Spinal cord (tissue), 10 donors: ENCODE data around the gene MPPED2. TPM values are rescaled to one million over a fixed set of nuclear protein-coding genes. Genes with fewer than 3 reads are reported as not detected.
A peak's percentile ranks its signal among the peaks of the same experiment; 100 is the strongest.

Experiments used
- DNase-seq, 6 donors: peaks; one replicate each; pipeline versions ENCODE4 v3.0.0 to v3.0.0-alpha.2; 2013 to 2015; ENCODE audit warnings: low spot score in 6 of 6, low read depth in 4 of 6
- H3K27ac ChIP-seq: one replicate; pipeline ENCODE4 v1.5.1; 2013; ENCODE audit warnings: low read depth, low read length, control low read depth
- H3K27me3 ChIP-seq: one replicate; pipeline ENCODE4 v1.6.1; 2013; ENCODE audit warnings: low read length; ENCODE audit not compliant: control insufficient read depth, insufficient read depth
- H3K36me3 ChIP-seq: one replicate; pipeline ENCODE4 v1.6.1; 2013; ENCODE audit warnings: low read length; ENCODE audit not compliant: control insufficient read depth, insufficient read depth
- H3K4me1 ChIP-seq: one replicate; pipeline ENCODE4 v1.6.1; 2013; ENCODE audit warnings: low read length; ENCODE audit not compliant: control insufficient read depth, insufficient read depth
- H3K4me3 ChIP-seq: one replicate; pipeline ENCODE4 v1.5.1; 2013; ENCODE audit warnings: low read depth, low read length, control low read depth
- H3K9me3 ChIP-seq: one replicate; pipeline ENCODE4 v1.6.1; 2013; ENCODE audit warnings: low read length; ENCODE audit not compliant: control insufficient read depth, insufficient read depth
- WGBS: methylation state at CpG from one replicate; pipeline ENCODE4 v1.1.5; 2013; ENCODE audit warnings: missing lambda C conversion rate; ENCODE audit not compliant: insufficient coverage; 5-methylcytosine and 5-hydroxymethylcytosine counted together
- polyA plus RNA-seq, 2 donors: library from polyadenylated mRNA; unstranded; fragments of 120-200 nt; gene quantifications; one replicate each; pipeline ENCODE4 v1.2.1, GENCODE V29; 2013; ENCODE audit not compliant: insufficient read length in 2 of 2
- total RNA-seq, 2 donors: library from RNA; depleted of rRNA in 1 of 2; stranded (reverse); fragments of 120-200 nt in 1 of 2; fragments of >200 nt in 1 of 2; gene quantifications; one replicate each; pipeline versions ENCODE4 v1.2.3 to v1.2.4, GENCODE V29; 2013 to 2014
- donor health status: healthy.

The MPPED2 gene
- total and polyA plus RNA-seq, 4 donors = 30.7 to 72.2 (median 71.0) TPM

DNA sequence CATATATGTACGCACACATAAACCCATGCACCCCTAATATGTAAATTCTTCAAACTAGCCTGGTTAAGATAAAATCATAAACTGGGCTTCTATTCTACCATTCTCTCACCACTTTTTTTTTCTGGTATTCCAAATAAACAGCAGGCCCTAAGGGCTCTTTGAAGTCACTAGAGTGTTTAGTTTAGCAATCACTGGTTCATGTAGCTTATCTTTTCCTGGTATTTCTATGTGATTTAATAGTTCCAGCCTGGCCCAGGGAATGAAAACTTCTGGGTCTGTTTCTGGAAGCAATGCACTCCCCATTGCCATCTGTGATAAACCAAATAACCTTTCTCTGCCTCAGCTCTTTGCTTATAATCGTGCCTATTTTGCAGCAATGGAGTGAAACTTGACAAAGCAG, 10.7 kb upstream of the MPPED2 start:
- Histone ChIP-seq H3K4me3 (no peak overlapping the region), H3K4me1 (no peaks in the 10 kb centered on the region), H3K27me3 (no peaks in the 10 kb centered on the region), H3K9me3 (no peaks in the 10 kb centered on the region), H3K36me3 (no peaks in the 10 kb centered on the region), H3K27ac (no peak overlapping the region)
- DNase-seq = no peak
- WGBS = 100% methylated on average over 1 of the region's 2 CpGs

DNA sequence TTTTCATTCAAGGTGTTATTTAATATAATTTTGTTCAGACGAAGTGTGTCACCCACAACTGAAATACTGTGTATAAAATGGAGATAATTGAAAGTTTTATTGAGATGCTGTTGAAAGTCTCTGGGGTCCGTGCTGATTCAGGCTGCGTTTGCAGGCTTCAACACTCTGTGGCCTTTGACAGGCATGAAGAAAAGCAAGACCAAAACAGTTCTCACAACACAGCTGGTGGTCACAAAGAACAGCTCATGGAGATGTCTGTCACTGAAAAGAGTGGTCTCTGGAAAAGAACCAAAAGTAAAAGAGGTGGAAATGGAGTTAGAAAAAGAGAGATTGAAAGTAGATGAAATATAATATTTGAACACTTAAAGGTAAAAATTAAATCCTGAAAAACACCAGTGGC, 9.8 kb upstream of the MPPED2 start:
- H3K27ac ChIP-seq = no peak overlapping the region
- H3K27me3 ChIP-seq = no peaks in the 10 kb centered on the region
- no peaks in the 10 kb centered on the region for H3K9me3 ChIP-seq

GRCh38 chr11:30594646-30595411, 8.7 kb upstream of the MPPED2 start:
- DNase-seq = peak in 3 of 6 donors; percentile 32 to 74 (median 74)
- H3K4me3 ChIP-seq = no peak overlapping the region
- no CpG with 5 or more reads among the region's 8 CpGs for WGBS

More for the DNA sequence above, 9.8 kb upstream of the MPPED2 start:
- WGBS = 20% methylated on average over 2 of the region's 3 CpGs
- DNase-seq = peak in 2 of 6 donors; percentile 57 to 69
- Histone ChIP-seq H3K4me3 (no peak overlapping the region), H3K36me3 (no peaks in the 10 kb centered on the region), H3K4me1 (no peaks in the 10 kb centered on the region)

GRCh38 chr11:30587269-30587812, 1.2 kb upstream of the MPPED2 start:
- DNase-seq = peak in 2 of 6 donors; percentile 57 to 67
- Histone ChIP-seq H3K9me3 (no peaks in the 10 kb centered on the region), H3K27ac (peak overlapping the region; percentile 82), H3K36me3 (no peaks in the 10 kb centered on the region), H3K4me1 (peaks cover 10% of the 10 kb centered on the region), H3K27me3 (no peaks in the 10 kb centered on the region), H3K4me3 (no peak overlapping the region)
- WGBS = no CpG with 5 or more reads among the region's 1 CpG

More at GRCh38 chr11:30594646-30595411, 8.7 kb upstream of the MPPED2 start:
- Histone ChIP-seq H3K4me1 (no peaks in the 10 kb centered on the region), H3K36me3 (no peaks in the 10 kb centered on the region), H3K27ac (no peak overlapping the region), H3K9me3 (no peaks in the 10 kb centered on the region), H3K27me3 (no peaks in the 10 kb centered on the region)

GRCh38 chr11:30585892-30586250, 282 bp downstream of the MPPED2 start:
- no peaks in the 10 kb centered on the region for H3K27me3 ChIP-seq
- H3K27ac ChIP-seq = peak overlapping the region; percentile 82
- DNase-seq = peak in 2 of 6 donors; percentile 33 to 86
- no peaks in the 10 kb centered on the region for H3K9me3 ChIP-seq
- no peaks in the 10 kb centered on the region for H3K36me3 ChIP-seq
- WGBS = under 1% methylated on average over 40 of the region's 42 CpGs
- peak overlapping the region; percentile 66 for H3K4me3 ChIP-seq
- peaks cover 10% of the 10 kb centered on the region for H3K4me1 ChIP-seq

- peak in 4 of 6 donors; percentile 31 to 85 (median 60) for DNase-seq
- WGBS = 0% methylated on average over 63 of the region's 74 CpGs
- Histone ChIP-seq H3K4me3 (peak overlapping the region; percentile 66), H3K36me3 (no peaks in the 10 kb centered on the region), H3K27ac (peak overlapping the region; percentile 82), H3K9me3 (no peaks in the 10 kb centered on the region), H3K27me3 (no peaks in the 10 kb centered on the region), H3K4me1 (peaks cover 10% of the 10 kb centered on the region)
These were observed 845 bp downstream of the MPPED2 start for GRCh38 chr11:30585125-30585891.

DNA sequence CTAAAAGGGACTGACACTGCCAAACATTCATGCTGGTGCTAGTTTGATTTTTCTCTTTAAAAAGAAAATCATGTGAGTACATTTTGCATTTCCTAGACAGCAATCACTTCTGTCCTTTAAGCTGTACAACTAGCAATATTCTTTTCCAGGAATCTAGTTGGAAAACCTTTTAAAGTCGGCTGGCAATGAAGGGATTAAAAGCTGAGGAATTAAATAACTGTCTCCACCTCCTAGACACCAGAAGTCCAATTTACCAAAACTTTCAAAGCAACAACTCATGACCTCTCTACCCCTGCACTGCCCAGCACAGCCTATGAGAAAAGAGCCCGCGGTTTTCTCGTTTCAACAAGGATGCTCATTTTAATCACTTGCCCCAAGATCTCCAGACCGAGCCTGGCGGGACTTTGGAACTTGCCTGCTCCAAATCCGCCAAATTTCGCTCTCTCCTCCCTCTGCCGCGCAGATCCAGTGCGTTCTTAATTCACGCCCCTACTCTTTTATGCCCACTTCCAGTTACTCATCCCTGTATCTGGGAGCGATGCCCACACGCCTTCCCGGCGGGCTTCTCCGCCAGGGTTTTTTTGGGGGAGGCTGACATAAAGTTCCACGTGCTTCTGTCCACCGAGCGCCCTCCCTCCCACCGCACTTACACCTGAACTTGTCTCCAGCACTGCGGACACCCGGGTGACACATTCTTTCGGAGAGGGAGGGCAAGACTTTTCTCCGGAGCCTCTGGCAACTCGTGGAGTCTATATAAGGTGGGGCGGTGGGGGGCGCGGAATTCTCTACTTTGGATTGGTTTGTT, 2.5 kb downstream of the MPPED2 start:
- Histone ChIP-seq H3K4me3 (peak overlapping the region; percentile 66), H3K9me3 (no peaks in the 10 kb centered on the region), H3K4me1 (peaks cover 10% of the 10 kb centered on the region), H3K27me3 (no peaks in the 10 kb centered on the region), H3K27ac (peak overlapping the region; percentile 82), H3K36me3 (no peaks in the 10 kb centered on the region)
- DNase-seq = peak in 2 of 6 donors; percentile 80 to 88
- WGBS = 3% methylated on average over 25 of the region's 29 CpGs

DNA sequence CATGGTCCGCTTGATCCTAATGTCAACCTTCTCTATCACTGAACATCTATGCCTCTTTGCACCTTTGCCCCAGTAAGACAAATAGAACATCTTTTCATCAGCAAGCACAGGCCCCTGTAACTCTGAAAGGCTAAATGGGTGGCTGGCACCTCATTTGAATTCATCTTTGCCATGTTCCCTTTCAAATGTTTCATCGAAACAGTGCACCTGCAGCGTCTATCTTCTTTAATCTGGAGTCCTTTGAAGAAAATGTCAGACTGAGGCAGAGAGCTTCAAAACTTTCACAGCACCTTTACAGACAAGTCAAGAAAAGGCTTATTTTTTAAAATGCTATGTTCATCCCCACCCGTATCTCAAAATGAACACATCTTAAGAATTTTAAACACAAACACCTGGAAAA, 3.4 kb downstream of the MPPED2 start:
- H3K36me3 ChIP-seq = no peaks in the 10 kb centered on the region
- H3K27ac ChIP-seq = peak overlapping the region; percentile 3
- DNase-seq = peak in 2 of 6 donors; percentile 46 to 58
- no peaks in the 10 kb centered on the region for H3K9me3 ChIP-seq
- no peaks in the 10 kb centered on the region for H3K27me3 ChIP-seq
- H3K4me1 ChIP-seq = peaks cover 10% of the 10 kb centered on the region
- peak overlapping the region; percentile 66 for H3K4me3 ChIP-seq
- 53% methylated on average over 3 of the region's 4 CpGs for WGBS

- Histone ChIP-seq H3K27me3 (no peaks in the 10 kb centered on the region), H3K4me1 (peaks cover 9% of the 10 kb centered on the region), H3K27ac (no peak overlapping the region), H3K36me3 (no peaks in the 10 kb centered on the region), H3K9me3 (no peaks in the 10 kb centered on the region), H3K4me3 (no peak overlapping the region)
- peak in 2 of 6 donors; percentile 38 to 76 for DNase-seq
- WGBS = 64% methylated on average over 1 of the region's 3 CpGs
These were observed 4.5 kb downstream of the MPPED2 start for GRCh38 chr11:30581675-30582074.
